GM12878 (cell line): Measurements from ENCODE around the gene AOPEP. TPM values are rescaled to one million over a fixed set of nuclear protein-coding genes. Genes with fewer than 3 reads are reported as not detected.

Experiments used
- ATAC-seq: fragments of 200-7000 bp; cut with Tn5 transposase; 3 replicates; pipeline ENCODE4 v1.9.1; 2020; ENCODE audit warnings: mild to moderate bottlenecking, moderate library complexity
- BruUV-seq: library from RNA; stranded (reverse); fragments of 400-500 nt; replicated peaks from 2 replicates; lab custom pipeline; 2021; lab: Mats Ljungman, UMichigan
- CTCF ChIA-PET: fragments of 300-600 bp; sonication (Branson Sonifier 250); formaldehyde crosslinking; extraction: SDS; loops from one replicate; lab custom pipeline; 2021; ENCODE audit warnings: inconsistent platforms; lab: Yijun Ruan, JAX
- POLR2A ChIA-PET: fragments of 350-600 bp; formaldehyde crosslinking; extraction: SDS; loops from one replicate; lab custom pipeline; 2021; ENCODE audit warnings: inconsistent platforms; lab: Charles Lee
- RAD21 ChIA-PET: fragments of 300-600 bp; sonication (Branson Sonifier 250); formaldehyde crosslinking; loops from one replicate; lab custom pipeline; 2023; ENCODE audit warnings: antibody characterized with exemption; ENCODE audit not compliant: unreplicated experiment; lab: Charles Lee
- SMC1A ChIA-PET: fragments of 300-600 bp; sonication (Branson Sonifier 250); formaldehyde crosslinking; loops from one replicate; lab custom pipeline; 2023; ENCODE audit not compliant: unreplicated experiment, uncharacterized antibody; lab: Charles Lee
- DNase-seq: peaks from one replicate; pipeline ENCODE4 v3.0.0-alpha.2; 2011; ENCODE audit warnings: low read depth, low spot score
- FAIRE-seq: peaks from 3 replicates; lab custom pipeline; 2011; peaks lifted over from hg19 to GRCh38; lab: Jason Lieb, UNC
- H2AFZ ChIP-seq: 2 replicates; pipeline ENCODE4 v1.6.0; 2011; ENCODE audit warnings: low read depth, low read length, control low read depth; ENCODE audit not compliant: control insufficient read depth
- H3K27ac ChIP-seq: 2 replicates; pipeline ENCODE4 v1.5.1; 2011; ENCODE audit warnings: control low read depth; ENCODE audit not compliant: control insufficient read depth, insufficient read depth
- H3K27me3 ChIP-seq, 2 experiments: replicated peaks in 1 of 2; 2 replicates each; pipeline versions ENCODE4 v1.6.0 to v1.6.1; 2011; ENCODE audit warnings: low read length in 1 of 2; ENCODE audit not compliant: control insufficient read depth in 2 of 2, insufficient read depth in 2 of 2
- H3K36me3 ChIP-seq, 2 experiments: 2 replicates each; pipeline ENCODE4 v1.5.1; 2011; ENCODE audit warnings: low read length in 1 of 2; ENCODE audit not compliant: control insufficient read depth in 2 of 2, insufficient read depth in 2 of 2
- H3K4me1 ChIP-seq: 2 replicates; pipeline ENCODE4 v1.6.1; 2011; ENCODE audit warnings: mild to moderate bottlenecking, low read length, moderate library complexity, mixed read lengths; ENCODE audit not compliant: control insufficient read depth, insufficient read depth
- H3K4me2 ChIP-seq: 2 replicates; pipeline ENCODE4 v1.6.0; 2011; ENCODE audit warnings: control low read depth; ENCODE audit not compliant: control insufficient read depth, insufficient read depth
- H3K4me3 ChIP-seq: fragments of 200-600 bp; sonication (generic); 2 replicates; pipeline ENCODE4 v1.5.1; 2016
- H3K79me2 ChIP-seq: 2 replicates; pipeline ENCODE4 v1.6.0; 2011; ENCODE audit warnings: low read length; ENCODE audit not compliant: control insufficient read depth, insufficient read depth
- H3K9ac ChIP-seq: 2 replicates; pipeline ENCODE4 v1.8.0; 2011; ENCODE audit warnings: low read length, control low read depth, mixed read lengths; ENCODE audit not compliant: control insufficient read depth, insufficient read depth
- H3K9me3 ChIP-seq: replicated peaks from 3 replicates; pipeline ENCODE4 v1.5.1; 2011; ENCODE audit warnings: mild to moderate bottlenecking, low read length; ENCODE audit not compliant: control insufficient read depth, insufficient read depth
- H4K20me1 ChIP-seq: 2 replicates; pipeline ENCODE4 v1.6.0; 2011; ENCODE audit not compliant: control insufficient read depth, insufficient read depth
- BACH1 ChIP-seq: fragments of 450-650 bp; IDR thresholded peaks from 2 replicates; pipeline ENCODE4 v1.6.1; 2017; ENCODE audit warnings: mild to moderate bottlenecking, borderline replicate concordance
- RCOR1 ChIP-seq: conservative IDR thresholded peaks from 2 replicates; pipeline ENCODE4 v1.6.1; 2012; ENCODE audit warnings: low read depth, low read length, improper control_type of control experiment
- WGBS: methylation state at CpG from one replicate; pipeline ENCODE4 v1.1.6; 2016; ENCODE audit warnings: low lambda C conversion rate; ENCODE audit not compliant: insufficient replicate concordance, insufficient coverage; ENCODE audit errors: missing lambda C conversion rate; 5-methylcytosine and 5-hydroxymethylcytosine counted together
- in situ Hi-C: fragments of 300-500 bp; cut with MboI; formaldehyde crosslinking; loops from 9 replicates; pipeline ENCODE4 v1.14.3; 2018; ENCODE audit warnings: mixed read lengths
- intact Hi-C: fragments of 100-400 bp; cut with micrococcal nuclease; formaldehyde crosslinking; loops from one replicate; pipeline ENCODE4 v1.14.2; 2022; ENCODE audit not compliant: unreplicated experiment
- polyA plus RNA-seq, 11 experiments: library from polyadenylated mRNA; depleted of rRNA in 4 of 11; unstranded in 6 of 11; stranded (reverse) in 5 of 11; fragments of >200 nt; fragmentation: Nextera tagmentation in 4 of 11; fragmentation: Illumina TruSeq in 1 of 11; extraction: Ambion mirVana in 4 of 11; extraction: Trizol in 1 of 11; gene quantifications; 1 replicate in 1 of 11; 2 replicates in 10 of 11; pipeline versions ENCODE4 v1.2.1 to v1.2.3, GENCODE V29; 2011 to 2016; ENCODE audit warnings: inconsistent platforms in 2 of 11, missing spikeins in 2 of 11, low read depth in 1 of 11
- total RNA-seq, 4 experiments: library from RNA; depleted of rRNA in 3 of 4; stranded (reverse); fragments of >200 nt in 3 of 4; fragmentation: Illumina TruSeq in 1 of 4; extraction: Trizol in 1 of 4; gene quantifications; 2 replicates each; pipeline versions ENCODE4 v1.2.1 to v1.2.3, GENCODE V29; 2013 to 2021
- TF ChIP-seq, protein P1 (sequence below): fragments of 450-650 bp; IDR thresholded peaks from 2 replicates; pipeline ENCODE4 v1.6.1; 2017; ENCODE audit warnings: mild to moderate bottlenecking, moderate library complexity

The AOPEP gene
- total and polyA plus RNA-seq, 10 of the 15 experiments (the other 5 are each of a cell fraction or from before 2014, with no cell fraction given) = 2.3 to 16.9 (median 10.1) TPM

DNA sequence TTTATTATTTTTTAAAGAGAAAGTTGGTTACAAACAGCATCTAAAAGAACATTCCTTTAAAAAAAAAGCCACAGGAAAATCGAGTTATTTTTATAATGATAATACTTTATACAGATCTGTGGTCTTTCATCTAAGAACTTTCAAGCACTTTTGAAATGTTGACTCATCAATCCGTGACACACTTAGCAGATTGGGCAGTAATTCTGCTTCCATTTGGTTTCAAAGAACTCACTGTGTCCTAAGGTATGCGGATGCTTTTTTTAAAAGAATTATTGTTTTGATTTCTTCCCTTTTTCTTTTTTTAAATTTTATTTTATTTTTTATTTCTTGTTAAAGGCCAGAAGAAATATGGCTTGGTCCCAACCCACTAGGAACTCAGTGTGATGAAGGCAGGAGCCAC, 147.8 kb downstream of the AOPEP start:
- H3K9me3 ChIP-seq = peaks cover 7% of the 10 kb centered on the region; the same call in 2 of the 3 replicates

More for the DNA sequence above, 147.8 kb downstream of the AOPEP start:
- DNase-seq = no peak
- SMC1A ChIA-PET = no interaction called here
- Histone ChIP-seq H4K20me1 (no peaks in the 10 kb centered on the region), H3K27me3 (no peaks in the 10 kb centered on the region), H3K9ac (no peak overlapping the region), H3K27ac (peak overlapping the region; percentile 90), H3K36me3 (no peaks in the 10 kb centered on the region), H3K4me1 (peaks cover 17% of the 10 kb centered on the region), H3K79me2 (no peaks in the 10 kb centered on the region), H3K4me3 (no peak overlapping the region), H2AFZ (no peak overlapping the region), H3K4me2 (no peak overlapping the region)
- FAIRE-seq = no peak
- TF ChIP-seq RCOR1 (no peak), BACH1 (no peak)
- TF ChIP-seq, protein P1, sequence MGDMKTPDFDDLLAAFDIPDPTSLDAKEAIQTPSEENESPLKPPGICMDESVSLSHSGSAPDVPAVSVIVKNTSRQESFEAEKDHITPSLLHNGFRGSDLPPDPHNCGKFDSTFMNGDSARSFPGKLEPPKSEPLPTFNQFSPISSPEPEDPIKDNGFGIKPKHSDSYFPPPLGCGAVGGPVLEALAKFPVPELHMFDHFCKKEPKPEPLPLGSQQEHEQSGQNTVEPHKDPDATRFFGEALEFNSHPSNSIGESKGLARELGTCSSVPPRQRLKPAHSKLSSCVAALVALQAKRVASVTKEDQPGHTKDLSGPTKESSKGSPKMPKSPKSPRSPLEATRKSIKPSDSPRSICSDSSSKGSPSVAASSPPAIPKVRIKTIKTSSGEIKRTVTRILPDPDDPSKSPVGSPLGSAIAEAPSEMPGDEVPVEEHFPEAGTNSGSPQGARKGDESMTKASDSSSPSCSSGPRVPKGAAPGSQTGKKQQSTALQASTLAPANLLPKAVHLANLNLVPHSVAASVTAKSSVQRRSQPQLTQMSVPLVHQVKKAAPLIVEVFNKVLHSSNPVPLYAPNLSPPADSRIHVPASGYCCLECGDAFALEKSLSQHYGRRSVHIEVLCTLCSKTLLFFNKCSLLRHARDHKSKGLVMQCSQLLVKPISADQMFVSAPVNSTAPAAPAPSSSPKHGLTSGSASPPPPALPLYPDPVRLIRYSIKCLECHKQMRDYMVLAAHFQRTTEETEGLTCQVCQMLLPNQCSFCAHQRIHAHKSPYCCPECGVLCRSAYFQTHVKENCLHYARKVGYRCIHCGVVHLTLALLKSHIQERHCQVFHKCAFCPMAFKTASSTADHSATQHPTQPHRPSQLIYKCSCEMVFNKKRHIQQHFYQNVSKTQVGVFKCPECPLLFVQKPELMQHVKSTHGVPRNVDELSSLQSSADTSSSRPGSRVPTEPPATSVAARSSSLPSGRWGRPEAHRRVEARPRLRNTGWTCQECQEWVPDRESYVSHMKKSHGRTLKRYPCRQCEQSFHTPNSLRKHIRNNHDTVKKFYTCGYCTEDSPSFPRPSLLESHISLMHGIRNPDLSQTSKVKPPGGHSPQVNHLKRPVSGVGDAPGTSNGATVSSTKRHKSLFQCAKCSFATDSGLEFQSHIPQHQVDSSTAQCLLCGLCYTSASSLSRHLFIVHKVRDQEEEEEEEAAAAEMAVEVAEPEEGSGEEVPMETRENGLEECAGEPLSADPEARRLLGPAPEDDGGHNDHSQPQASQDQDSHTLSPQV = no peak
- ATAC-seq = no peak
- intact Hi-C loops = loop anchor here (2.0 kb wide), 1 partner anchor 14 kb away; no protein-coding TSS in a partner anchor
- POLR2A ChIA-PET = no interaction called here
- BruUV-seq = no TSS peak
- in situ Hi-C loops = no loop called here
- WGBS = 89% methylated on average over 3 of the region's 3 CpGs
- RAD21 ChIA-PET = no interaction called here
- CTCF ChIA-PET = no interaction called here
